Measurements from ENCODE around the gene ADAM8.

DNA sequence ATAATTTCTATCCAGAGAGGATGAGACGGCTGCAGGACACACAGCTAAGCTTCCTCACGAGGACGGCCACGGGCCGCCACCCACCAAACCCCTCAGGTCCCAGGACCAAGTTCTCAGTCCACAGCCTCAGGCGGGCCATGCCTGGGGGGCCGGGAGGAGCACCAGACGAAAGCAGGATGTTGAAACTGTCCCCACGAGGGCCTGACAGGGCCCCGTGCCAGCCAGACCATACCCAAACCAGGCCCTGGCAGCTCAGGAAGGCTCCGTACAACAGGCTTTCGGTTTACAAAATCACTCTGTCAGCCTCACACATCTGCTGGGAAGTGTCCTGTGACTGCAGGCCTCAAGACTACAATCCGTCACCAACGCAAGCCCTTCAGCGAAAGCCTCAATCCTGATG lies 17.5 kb upstream of the ADAM8 start:
- TF ChIP-seq, protein P1, sequence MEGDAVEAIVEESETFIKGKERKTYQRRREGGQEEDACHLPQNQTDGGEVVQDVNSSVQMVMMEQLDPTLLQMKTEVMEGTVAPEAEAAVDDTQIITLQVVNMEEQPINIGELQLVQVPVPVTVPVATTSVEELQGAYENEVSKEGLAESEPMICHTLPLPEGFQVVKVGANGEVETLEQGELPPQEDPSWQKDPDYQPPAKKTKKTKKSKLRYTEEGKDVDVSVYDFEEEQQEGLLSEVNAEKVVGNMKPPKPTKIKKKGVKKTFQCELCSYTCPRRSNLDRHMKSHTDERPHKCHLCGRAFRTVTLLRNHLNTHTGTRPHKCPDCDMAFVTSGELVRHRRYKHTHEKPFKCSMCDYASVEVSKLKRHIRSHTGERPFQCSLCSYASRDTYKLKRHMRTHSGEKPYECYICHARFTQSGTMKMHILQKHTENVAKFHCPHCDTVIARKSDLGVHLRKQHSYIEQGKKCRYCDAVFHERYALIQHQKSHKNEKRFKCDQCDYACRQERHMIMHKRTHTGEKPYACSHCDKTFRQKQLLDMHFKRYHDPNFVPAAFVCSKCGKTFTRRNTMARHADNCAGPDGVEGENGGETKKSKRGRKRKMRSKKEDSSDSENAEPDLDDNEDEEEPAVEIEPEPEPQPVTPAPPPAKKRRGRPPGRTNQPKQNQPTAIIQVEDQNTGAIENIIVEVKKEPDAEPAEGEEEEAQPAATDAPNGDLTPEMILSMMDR (IDR thresholded peaks at IDR 0.05; ENCODE audit: borderline replicate concordance, extremely low read depth, low read length, poor library complexity, severe bottlenecking), result no peak
- TF ChIP-seq EZH2 (IDR thresholded peaks at IDR 0.05; ENCODE audit: borderline replicate concordance, low read depth, low read length, severe bottlenecking), result no peak

Measured in DND-41 (cell line).